Fibroblast of lung (primary cell): ENCODE data around the gene SHISAL1. TPM values are rescaled to one million over a fixed set of nuclear protein-coding genes. Genes with fewer than 3 reads are reported as not detected.
A peak's percentile ranks its signal among the peaks of the same experiment; 100 is the strongest.

Source experiments
- DNase-seq, 2 donors: peaks; one replicate each; pipeline versions ENCODE4 v3.0.0 to v3.0.0-alpha.2; 2010; ENCODE audit warnings: low read depth in 2 of 2
- H2AFZ ChIP-seq: 2 replicates; pipeline ENCODE4 v1.5.1; 2012; ENCODE audit warnings: low read length, control low read depth, inconsistent platforms
- H3K27ac ChIP-seq: 2 replicates; pipeline ENCODE4 v1.5.1; 2011; ENCODE audit warnings: low read length, control low read depth; ENCODE audit not compliant: insufficient read depth
- H3K27me3 ChIP-seq: 2 replicates; pipeline ENCODE4 v1.5.1; 2011; ENCODE audit warnings: mild to moderate bottlenecking, low read length; ENCODE audit not compliant: control insufficient read depth, insufficient read depth
- H3K36me3 ChIP-seq: 2 replicates; pipeline ENCODE4 v1.5.1; 2011; ENCODE audit warnings: low read length; ENCODE audit not compliant: control insufficient read depth, insufficient read depth
- H3K4me1 ChIP-seq: 2 replicates; pipeline ENCODE4 v1.5.1; 2011; ENCODE audit warnings: low read length; ENCODE audit not compliant: control insufficient read depth, insufficient read depth; ENCODE audit errors: extremely low read depth
- H3K4me2 ChIP-seq: 2 replicates; pipeline ENCODE4 v1.5.1; 2011; ENCODE audit warnings: low read length, control low read depth; ENCODE audit not compliant: insufficient read depth; ENCODE audit errors: extremely low read depth
- H3K4me3 ChIP-seq, 4 experiments: fragments of 200-600 bp in 1 of 4; sonication (generic) in 1 of 4; replicated peaks in 1 of 4; 2 replicates each; pipeline ENCODE4 v1.5.1; 2011 to 2016; ENCODE audit warnings: low read length in 4 of 4, low read depth in 3 of 4, mild to moderate bottlenecking in 3 of 4, control low read depth in 2 of 4, inconsistent platforms in 1 of 4, mixed read lengths in 1 of 4; ENCODE audit not compliant: insufficient read depth in 1 of 4; ENCODE audit errors: control extremely low read depth in 1 of 4
- H3K79me2 ChIP-seq: 2 replicates; pipeline ENCODE4 v1.5.1; 2012; ENCODE audit warnings: mild to moderate bottlenecking, low read length, inconsistent platforms; ENCODE audit not compliant: control insufficient read depth, insufficient read depth
- H3K9ac ChIP-seq: 2 replicates; pipeline ENCODE4 v1.5.1; 2011; ENCODE audit warnings: mild to moderate bottlenecking, low read length, control low read depth; ENCODE audit not compliant: insufficient read depth
- H3K9me3 ChIP-seq: 2 replicates; pipeline ENCODE4 v1.5.1; 2012; ENCODE audit warnings: low read depth, low read length; ENCODE audit not compliant: control insufficient read depth, insufficient read depth
- H4K20me1 ChIP-seq: 2 replicates; pipeline ENCODE4 v1.5.1; 2011; ENCODE audit warnings: low read length; ENCODE audit not compliant: control insufficient read depth, insufficient read depth; ENCODE audit errors: extremely low read depth
- CTCF ChIP-seq, 2 donors: IDR thresholded peaks in 1 of 2; conservative IDR thresholded peaks in 1 of 2; 1 replicate in 1 of 2; 2 replicates in 1 of 2; pipeline ENCODE4 v1.5.1; 2011 to 2012; ENCODE audit warnings: low read length in 2 of 2, control low read depth in 1 of 2, inconsistent platforms in 1 of 2, low read depth in 1 of 2, mild to moderate bottlenecking in 1 of 2
- EZH2 ChIP-seq: IDR thresholded peaks from 2 replicates; pipeline ENCODE4 v1.5.1; 2012; ENCODE audit warnings: low read length, control low read depth, mild to moderate bottlenecking; ENCODE audit errors: missing control alignments
- polyA plus RNA-seq, 2 donors: library from polyadenylated mRNA; depleted of rRNA in 1 of 2; stranded (reverse) in 1 of 2; unstranded in 1 of 2; fragments of >200 nt; gene quantifications; 2 replicates each; pipeline ENCODE4 v1.2.1, GENCODE V29; 2011 to 2012; ENCODE audit warnings: missing spikeins in 1 of 2
- total RNA-seq: library from RNA; depleted of rRNA; stranded (reverse); fragments of >200 nt; gene quantifications from 2 replicates; pipeline ENCODE4 v1.2.1, GENCODE V29; 2014

Gene SHISAL1
- total and polyA plus RNA-seq, 2 donors (not counting 1 experiment from before 2014, with no cell fraction given) = 0.73 to 3.5 TPM

GRCh38 chr22:44204739-44205515 lies 107.8 kb downstream of the SHISAL1 start:
- Histone ChIP-seq H3K9ac (no peak overlapping the region), H4K20me1 (no peaks in the 10 kb centered on the region), H3K79me2 (no peaks in the 10 kb centered on the region), H2AFZ (no peak overlapping the region), H3K27me3 (peaks cover 4% of the 10 kb centered on the region), H3K9me3 (no peaks in the 10 kb centered on the region), H3K4me1 (peaks cover 5% of the 10 kb centered on the region), H3K27ac (no peak overlapping the region), H3K4me2 (no peak overlapping the region), H3K4me3 (no peak overlapping the region), H3K36me3 (no peaks in the 10 kb centered on the region)
- DNase-seq = no peak
- TF ChIP-seq CTCF (conservative IDR thresholded peaks at IDR 0.05 in 1 of 2, IDR thresholded peaks at IDR 0.05 in 1 of 2; ENCODE audit: low read depth in 1 of 2, low read length in 2 of 2) (peak in 1 of 2 donors; percentile 2), EZH2 (no peak)

- Histone ChIP-seq H3K4me2 (no peak overlapping the region), H2AFZ (no peak overlapping the region), H3K27ac (no peak overlapping the region), H3K79me2 (no peaks in the 10 kb centered on the region), H3K27me3 (no peaks in the 10 kb centered on the region), H3K9ac (no peak overlapping the region), H3K36me3 (no peaks in the 10 kb centered on the region), H3K4me1 (peaks cover 5% of the 10 kb centered on the region), H3K4me3 (no peak overlapping the region), H4K20me1 (no peaks in the 10 kb centered on the region), H3K9me3 (no peaks in the 10 kb centered on the region)
- TF ChIP-seq EZH2 (no peak), CTCF (conservative IDR thresholded peaks at IDR 0.05 in 1 of 2, IDR thresholded peaks at IDR 0.05 in 1 of 2; ENCODE audit: low read depth in 1 of 2, low read length in 2 of 2) (no peak)
- DNase-seq = no peak
These were observed 109.5 kb downstream of the SHISAL1 start for GRCh38 chr22:44203203-44203602.

GRCh38 chr22:44202261-44202789 lies 110.4 kb downstream of the SHISAL1 start:
- no peaks in the 10 kb centered on the region for H3K27me3 ChIP-seq
- no peak overlapping the region for H2AFZ ChIP-seq
- H3K4me1 ChIP-seq = peaks cover 5% of the 10 kb centered on the region
- H3K9ac ChIP-seq = no peak overlapping the region
- no peaks in the 10 kb centered on the region for H3K9me3 ChIP-seq
- H3K4me2 ChIP-seq = peak overlapping the region; percentile 54
- H3K36me3 ChIP-seq = no peaks in the 10 kb centered on the region
- H3K27ac ChIP-seq = no peak overlapping the region
- H4K20me1 ChIP-seq = no peaks in the 10 kb centered on the region
- TF ChIP-seq EZH2 (no peak), CTCF (conservative IDR thresholded peaks at IDR 0.05 in 1 of 2, IDR thresholded peaks at IDR 0.05 in 1 of 2; ENCODE audit: low read depth in 1 of 2, low read length in 2 of 2) (no peak)
- peak; percentile 79 to 92 for DNase-seq
- H3K79me2 ChIP-seq = no peaks in the 10 kb centered on the region
- H3K4me3 ChIP-seq = no peak overlapping the region
